Heart right ventricle (tissue), 16 donors: ENCODE data around the gene MREG. TPM values are rescaled to one million over a fixed set of nuclear protein-coding genes. Genes with fewer than 3 reads are reported as not detected.

Experiments used
- ATAC-seq, 8 donors: fragments of 200-7000 bp; cut with Tn5 transposase; one replicate each; pipeline ENCODE4 v1.9.1; 2020; ENCODE audit warnings: mild to moderate bottlenecking in 8 of 8, moderate library complexity in 8 of 8, moderate number of reproducible peaks in 1 of 8
- DNase-seq, 2 donors: peaks; one replicate each; pipeline ENCODE4 v3.0.0-alpha.2; 2020
- H3K27ac ChIP-seq, 10 donors: fragments of 200-600 bp; sonication (generic) in 2 of 10; one replicate each; pipeline versions ENCODE4 v1.5.0 to v1.8.0; 2020 to 2022; ENCODE audit warnings: mild to moderate bottlenecking in 3 of 10
- H3K27me3 ChIP-seq, 7 donors: fragments of 200-600 bp; one replicate each; pipeline ENCODE4 v1.8.0; 2021 to 2022; ENCODE audit warnings: mild to moderate bottlenecking in 2 of 7
- H3K36me3 ChIP-seq, 9 donors: fragments of 200-600 bp; sonication (generic) in 1 of 9; one replicate each; pipeline versions ENCODE4 v1.5.0 to v1.8.0; 2020 to 2022; ENCODE audit warnings: mild to moderate bottlenecking in 2 of 9
- H3K4me1 ChIP-seq, 9 donors: fragments of 200-600 bp; sonication (generic) in 1 of 9; one replicate each; pipeline versions ENCODE4 v1.5.0 to v1.8.0; 2020 to 2022; ENCODE audit warnings: mild to moderate bottlenecking in 4 of 9
- H3K4me3 ChIP-seq, 10 donors: fragments of 200-600 bp; sonication (generic) in 2 of 10; one replicate each; pipeline versions ENCODE4 v1.5.0 to v1.8.0; 2020 to 2022; ENCODE audit warnings: mild to moderate bottlenecking in 7 of 10, moderate library complexity in 2 of 10
- H3K9me3 ChIP-seq, 11 donors: fragments of 200-600 bp in 10 of 11; sonication (generic) in 2 of 11; one replicate each; pipeline versions ENCODE4 v1.5.0 to v1.8.0; 2013 to 2022; ENCODE audit warnings: mild to moderate bottlenecking in 2 of 11, control low read depth in 1 of 11, moderate library complexity in 1 of 11
- WGBS, 2 donors: extraction: QIAGEN DNeasy Blood & Tissue Kit; methylation state at CpG; one replicate each; pipeline ENCODE4 v1.1.7; 2013; ENCODE audit warnings: inconsistent platforms in 1 of 2; 5-methylcytosine and 5-hydroxymethylcytosine counted together
- intact Hi-C, 10 donors: fragments of 100-400 bp; cut with DNase I; formaldehyde crosslinking; loops; one replicate each; pipeline versions ENCODE4 v1.11.1 to v1.14.2; 2022
- polyA plus RNA-seq, 2 donors: library from polyadenylated mRNA; stranded (reverse); fragments of 200-250 nt; gene quantifications; one replicate each; pipeline ENCODE4 v1.2.3, GENCODE V29; 2013
- total RNA-seq, 10 donors: library from RNA; stranded (reverse); fragmentation: NEBNext Ultra II Directional in 3 of 10; extraction: Animal tissue kit (Norgen Biotek cat#: 25700) in 3 of 10; gene quantifications; one replicate each; pipeline versions ENCODE4 v1.2.1 to v1.2.4, GENCODE V29; 2021 to 2023
- TF ChIP-seq, protein P1 (sequence below), 9 donors: fragments of 200-600 bp; sonication (generic) in 2 of 9; IDR thresholded peaks; one replicate each; pipeline versions ENCODE4 v1.5.0 to v1.8.0; 2021 to 2022; ENCODE audit warnings: antibody characterized with exemption in 9 of 9, mild to moderate bottlenecking in 5 of 9, moderate library complexity in 1 of 9
- donor health status: Arrhythmogenic right ventricular cardiomyopathy.
- donor health status: ischemic (EF 13 %, LVEDD 7.1; RV severe dilation, severe dysfunction).
- donor health status: healthy with polysubstance abuse.
- donor health status: DM: no; HTN: yes; CAD: no.
- donor health status: DM: no; HTN: no; CAD: no.
- donor health status: ischemic (EF 25% LVEDD 6.9; RV normal size, moderate dysfunction).
- donor health status: ischemic (EF 25% LVEDD 5.7; RV mildly dilated, moderate dysfunction).
- donor health status: healthy.
- donor health status: DM: yes; HTN: yes; CAD: no.
- donor health status: Ischemic cardiomyopathy.
- donor health status: ischemic (EF 35%, LVEDD 5.7; RV mildly dilated, moderate dysfunction).
- donor health status: nonischemic (EF 11% LVEDD 7.7; RV severe dilation, severe dysfunction).
- donor health status: DM: yes; HTN: yes; CAD: no.
- donor health status: PGD.
- donor health status: ischemic (EF 29% LVEDD 5.4; RV normal size, mild dysfunction).
- donor health status: nonischemic (EF 23%, LVEDD 6.1; RV moderate dilation, normal function).

MREG gene
- total and polyA plus RNA-seq, 12 donors = 0.13 to 1.5 (median 0.38) TPM

DNA sequence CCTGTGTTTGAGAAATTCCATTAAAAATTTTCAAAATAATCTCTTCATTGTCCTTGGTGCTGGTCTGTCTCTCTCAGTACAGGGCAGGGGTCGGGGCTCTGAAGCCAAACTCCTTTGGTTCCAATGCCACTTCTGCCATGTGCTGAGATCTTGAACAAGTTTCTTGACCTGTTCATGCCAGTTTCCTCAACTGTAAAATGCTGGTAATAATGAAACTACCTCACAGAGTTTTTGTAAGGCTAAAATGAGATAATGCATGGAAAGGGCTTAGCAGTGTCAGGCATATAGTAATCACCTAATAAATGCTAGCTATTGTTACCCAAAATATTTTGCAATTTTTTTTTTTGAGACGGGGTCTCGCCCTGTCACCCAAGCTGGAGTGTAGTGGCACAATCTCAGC lies 16.9 kb upstream of the MREG start:
- H3K27me3 ChIP-seq = no peaks in the 10 kb centered on the region
- WGBS, 2 donors = 97 to 99% methylated on average over 3 of the region's 3 CpGs
- intact Hi-C loops = loop anchor here in 3 of 10 donors (10.0 kb wide), 2 partner anchors 635 to 645 kb away; no protein-coding TSS in a partner anchor
- H3K4me3 ChIP-seq = no peak overlapping the region
- DNase-seq (no peak), ATAC-seq (no peak)
- TF ChIP-seq, protein P1, sequence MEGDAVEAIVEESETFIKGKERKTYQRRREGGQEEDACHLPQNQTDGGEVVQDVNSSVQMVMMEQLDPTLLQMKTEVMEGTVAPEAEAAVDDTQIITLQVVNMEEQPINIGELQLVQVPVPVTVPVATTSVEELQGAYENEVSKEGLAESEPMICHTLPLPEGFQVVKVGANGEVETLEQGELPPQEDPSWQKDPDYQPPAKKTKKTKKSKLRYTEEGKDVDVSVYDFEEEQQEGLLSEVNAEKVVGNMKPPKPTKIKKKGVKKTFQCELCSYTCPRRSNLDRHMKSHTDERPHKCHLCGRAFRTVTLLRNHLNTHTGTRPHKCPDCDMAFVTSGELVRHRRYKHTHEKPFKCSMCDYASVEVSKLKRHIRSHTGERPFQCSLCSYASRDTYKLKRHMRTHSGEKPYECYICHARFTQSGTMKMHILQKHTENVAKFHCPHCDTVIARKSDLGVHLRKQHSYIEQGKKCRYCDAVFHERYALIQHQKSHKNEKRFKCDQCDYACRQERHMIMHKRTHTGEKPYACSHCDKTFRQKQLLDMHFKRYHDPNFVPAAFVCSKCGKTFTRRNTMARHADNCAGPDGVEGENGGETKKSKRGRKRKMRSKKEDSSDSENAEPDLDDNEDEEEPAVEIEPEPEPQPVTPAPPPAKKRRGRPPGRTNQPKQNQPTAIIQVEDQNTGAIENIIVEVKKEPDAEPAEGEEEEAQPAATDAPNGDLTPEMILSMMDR (IDR thresholded peaks at IDR 0.05) = no peak
- peaks cover 0 to 6% (median 0%) of the 10 kb centered on the region in 9 donors for H3K4me1 ChIP-seq
- H3K9me3 ChIP-seq = no peaks in the 10 kb centered on the region
- H3K27ac ChIP-seq = no peak overlapping the region
- H3K36me3 ChIP-seq = peaks cover 0 to 20% (median 0%) of the 10 kb centered on the region in 9 donors

DNA sequence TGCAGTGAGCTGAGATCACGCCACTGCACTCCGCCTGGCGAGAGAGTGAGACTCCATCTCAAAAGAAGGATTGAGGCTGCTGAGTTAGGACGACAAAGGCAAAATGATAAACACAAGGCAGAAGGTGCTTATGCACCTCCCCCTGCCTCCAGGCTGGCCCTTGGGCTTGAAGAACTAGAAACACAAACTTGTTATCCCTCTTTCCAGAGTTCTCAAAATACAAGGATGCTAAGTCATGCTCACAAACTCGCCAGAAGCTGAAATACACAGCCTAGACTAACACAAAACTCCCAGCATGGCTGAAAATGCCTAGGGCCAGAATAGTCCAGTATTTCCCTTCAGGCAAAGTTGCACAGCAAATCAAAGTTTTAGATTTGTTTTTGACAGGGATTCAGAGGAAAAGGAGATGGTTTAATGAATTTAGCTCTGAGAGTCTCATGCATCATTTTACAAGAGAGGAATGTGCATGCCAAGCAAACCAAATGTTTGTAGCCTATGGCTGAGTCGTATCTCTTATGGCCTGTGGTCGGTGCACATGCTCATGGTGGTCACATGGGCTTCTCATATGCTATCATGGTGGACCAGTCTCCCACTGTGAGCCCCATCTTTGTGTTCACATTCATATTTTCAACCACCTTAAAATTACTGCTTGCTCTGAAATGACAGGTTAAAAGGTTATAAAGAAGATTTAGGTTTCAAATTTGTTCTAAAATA lies 16.2 kb upstream of the MREG start:
- Histone ChIP-seq H3K27ac (no peak overlapping the region), H3K4me1 (peaks cover 0 to 6% (median 0%) of the 10 kb centered on the region in 9 donors), H3K27me3 (no peaks in the 10 kb centered on the region), H3K4me3 (no peak overlapping the region), H3K36me3 (peaks cover 0 to 20% (median 0%) of the 10 kb centered on the region in 9 donors), H3K9me3 (no peaks in the 10 kb centered on the region)
- DNase-seq (no peak), ATAC-seq (no peak)
- intact Hi-C loops = loop anchor here in 3 of 10 donors (10.0 kb wide), 2 partner anchors 635 to 645 kb away; no protein-coding TSS in a partner anchor
- TF ChIP-seq, protein P1 (IDR thresholded peaks at IDR 0.05) = no peak
- 92 to 93% methylated on average over 7 of the region's 7 CpGs for WGBS, 2 donors

DNA sequence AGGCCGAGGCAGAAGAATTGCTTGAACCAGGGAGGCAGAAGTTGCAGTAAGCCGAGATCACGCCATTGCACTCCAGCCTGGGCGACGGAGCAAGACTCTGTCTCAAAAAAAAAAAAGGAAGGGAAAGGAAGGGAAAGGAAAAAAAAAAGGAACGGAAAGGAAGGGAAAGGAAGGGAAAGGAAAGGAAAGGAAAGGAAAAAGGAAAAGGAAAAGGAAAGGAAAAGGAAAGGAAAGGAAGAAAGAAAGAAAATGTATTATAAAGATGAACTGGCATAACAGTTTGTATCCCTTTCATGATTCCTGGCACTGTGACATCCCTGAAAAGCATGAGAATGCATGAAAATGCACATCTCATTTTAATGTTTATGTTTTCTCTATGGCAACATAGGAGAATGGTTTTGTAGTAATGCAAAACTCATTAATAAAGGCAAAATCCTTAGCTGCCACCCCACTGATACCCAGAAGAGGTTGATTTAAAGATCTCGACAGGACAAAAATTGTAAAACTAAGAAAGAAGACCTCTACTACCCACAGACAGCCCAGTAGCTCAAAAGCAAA lies 11.5 kb upstream of the MREG start:
- WGBS, 2 donors = 88 to 97% methylated on average over 7 of the region's 7 CpGs
- no peaks in the 10 kb centered on the region for H3K27me3 ChIP-seq
- H3K4me3 ChIP-seq = no peak overlapping the region
- peaks cover 0 to 13% (median 0%) of the 10 kb centered on the region in 9 donors for H3K36me3 ChIP-seq
- TF ChIP-seq, protein P1 (IDR thresholded peaks at IDR 0.05) = no peak
- no peaks in the 10 kb centered on the region for H3K9me3 ChIP-seq
- intact Hi-C loops = loop anchor here in 1 of 10 donors (5.0 kb wide), 1 partner anchor 73 kb away; no protein-coding TSS in a partner anchor
- ATAC-seq = no peak
- no peak for DNase-seq
- no peaks in the 10 kb centered on the region for H3K4me1 ChIP-seq
- no peak overlapping the region for H3K27ac ChIP-seq

DNA sequence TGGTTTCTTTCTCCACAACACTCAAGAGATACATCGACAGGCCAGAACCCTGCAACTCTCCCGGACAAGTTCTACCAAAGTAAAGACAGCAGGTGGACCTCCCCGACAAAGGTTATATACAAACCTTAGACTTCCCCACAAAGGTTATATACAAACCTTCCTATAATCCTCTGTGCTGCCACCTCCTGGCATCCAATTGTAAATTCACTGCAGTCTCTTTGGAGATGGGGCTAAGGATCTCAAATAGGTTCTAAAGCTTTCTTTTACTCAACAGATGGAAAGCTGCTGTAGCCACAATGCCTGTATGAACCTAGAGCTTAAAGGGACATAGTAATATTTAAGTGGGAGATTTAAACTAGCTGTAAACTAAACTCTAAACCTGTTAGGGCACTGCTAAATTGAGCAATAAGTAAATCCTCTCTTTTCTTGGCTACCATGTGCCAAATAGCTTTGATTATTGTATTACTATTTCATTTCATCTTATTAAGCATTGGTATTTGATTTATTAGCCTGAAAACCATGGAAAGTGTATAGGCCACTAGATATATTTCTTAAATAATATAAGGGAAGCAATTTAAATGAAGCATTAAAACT lies 9.8 kb upstream of the MREG start:
- H3K27ac ChIP-seq = no peak overlapping the region
- no peaks in the 10 kb centered on the region for H3K4me1 ChIP-seq
- intact Hi-C loops = loop anchor here in 1 of 10 donors (5.0 kb wide), 1 partner anchor 71 kb away; no protein-coding TSS in a partner anchor
- DNase-seq (no peak), ATAC-seq (peak in 1 of 8 donors; percentile 56)
- H3K9me3 ChIP-seq = no peaks in the 10 kb centered on the region
- no peak overlapping the region for H3K4me3 ChIP-seq
- TF ChIP-seq, protein P1 (IDR thresholded peaks at IDR 0.05) = peak in 8 of 9 donors; percentile 13 to 67 (median 56)
- no peaks in the 10 kb centered on the region for H3K36me3 ChIP-seq
- no peaks in the 10 kb centered on the region for H3K27me3 ChIP-seq
- WGBS, 2 donors = 37 to 38% methylated on average over 3 of the region's 3 CpGs
